ENCODE results near the gene PREPL. TPM values are rescaled to one million over a fixed set of nuclear protein-coding genes. Genes with fewer than 3 reads are reported as not detected.

The PREPL gene
- total and polyA plus RNA-seq, 2 of the 8 experiments (the other 6 are each of a cell fraction or from before 2014, with no cell fraction given), result 13.6 to 38.9 TPM

DNA sequence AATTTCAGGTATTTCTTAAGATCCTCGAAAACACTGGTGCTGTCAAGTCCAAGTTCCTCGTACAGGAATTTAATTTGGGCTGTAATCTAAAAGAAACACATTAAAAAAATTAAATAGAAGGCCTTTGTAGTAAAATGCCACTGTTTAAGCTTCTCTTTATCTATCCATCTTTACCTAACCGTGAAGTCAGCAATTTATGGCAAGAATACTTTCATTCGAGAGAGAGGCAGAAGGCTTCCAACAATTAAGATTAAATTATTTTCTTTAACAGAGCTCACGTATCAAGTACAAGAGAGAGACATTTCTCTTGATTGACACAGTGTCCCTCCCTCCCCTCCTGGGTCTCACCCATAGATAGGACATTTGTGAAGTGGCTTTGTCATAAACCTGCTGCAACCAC, 39.9 kb downstream of the PREPL start (continued):
- no peak for TF ChIP-seq SUZ12 (IDR thresholded peaks at IDR 0.05; ENCODE audit: low read length)
- TF ChIP-seq JUN (IDR thresholded peaks at IDR 0.05; ENCODE audit: low read depth, low read length), result no peak
- no peak for TF ChIP-seq BRCA1 (IDR thresholded peaks at IDR 0.05; ENCODE audit: low read depth, low read length)
- TF ChIP-seq HDAC2 (IDR thresholded peaks at IDR 0.05; ENCODE audit: borderline replicate concordance in 1 of 2, low read depth in 2 of 2, low read length in 2 of 2), result no peak
- TF ChIP-seq TAF7 (optimal IDR thresholded peaks at IDR 0.05; ENCODE audit: borderline replicate concordance, low read depth, low read length), result no peak

All from H1 (cell line).